GM12801 (cell line): ENCODE results near the gene ABAT.

Experiments
- TF ChIP-seq, protein P1 (sequence below): IDR thresholded peaks from one replicate; pipeline ENCODE4 v1.5.1; 2011; ENCODE audit warnings: control low read depth; ENCODE audit not compliant: insufficient read length; ENCODE audit errors: extremely low read depth

The ABAT gene

GRCh38 chr16:8656376-8656775 lies 18.0 kb upstream of the ABAT start:
- TF ChIP-seq, protein P1, sequence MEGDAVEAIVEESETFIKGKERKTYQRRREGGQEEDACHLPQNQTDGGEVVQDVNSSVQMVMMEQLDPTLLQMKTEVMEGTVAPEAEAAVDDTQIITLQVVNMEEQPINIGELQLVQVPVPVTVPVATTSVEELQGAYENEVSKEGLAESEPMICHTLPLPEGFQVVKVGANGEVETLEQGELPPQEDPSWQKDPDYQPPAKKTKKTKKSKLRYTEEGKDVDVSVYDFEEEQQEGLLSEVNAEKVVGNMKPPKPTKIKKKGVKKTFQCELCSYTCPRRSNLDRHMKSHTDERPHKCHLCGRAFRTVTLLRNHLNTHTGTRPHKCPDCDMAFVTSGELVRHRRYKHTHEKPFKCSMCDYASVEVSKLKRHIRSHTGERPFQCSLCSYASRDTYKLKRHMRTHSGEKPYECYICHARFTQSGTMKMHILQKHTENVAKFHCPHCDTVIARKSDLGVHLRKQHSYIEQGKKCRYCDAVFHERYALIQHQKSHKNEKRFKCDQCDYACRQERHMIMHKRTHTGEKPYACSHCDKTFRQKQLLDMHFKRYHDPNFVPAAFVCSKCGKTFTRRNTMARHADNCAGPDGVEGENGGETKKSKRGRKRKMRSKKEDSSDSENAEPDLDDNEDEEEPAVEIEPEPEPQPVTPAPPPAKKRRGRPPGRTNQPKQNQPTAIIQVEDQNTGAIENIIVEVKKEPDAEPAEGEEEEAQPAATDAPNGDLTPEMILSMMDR = no peak

DNA sequence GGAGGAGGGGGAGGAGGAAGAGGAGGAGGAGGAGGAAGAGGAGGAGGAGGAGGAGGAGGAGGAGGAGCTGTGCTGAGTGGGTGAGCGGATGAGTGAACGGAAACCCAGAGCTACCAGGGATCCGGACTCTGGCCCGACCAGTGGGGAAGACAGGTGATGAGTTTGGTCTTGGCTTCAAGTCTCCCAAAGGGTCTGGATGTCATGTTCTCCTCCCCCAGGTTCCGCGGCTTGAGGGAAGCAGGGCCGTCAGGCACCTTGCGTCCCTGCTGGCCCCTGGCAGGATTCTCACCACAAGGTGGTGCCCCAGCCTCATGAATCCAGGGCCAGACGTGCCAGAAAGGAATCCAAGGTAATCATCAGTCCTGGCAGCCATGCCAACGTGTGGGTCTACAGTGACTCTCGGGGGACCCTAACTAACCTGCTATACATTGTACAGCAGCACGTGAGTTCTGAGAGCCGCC lies 13.5 kb upstream of the ABAT start:
- TF ChIP-seq, protein P1 = no peak

- TF ChIP-seq, protein P1 = no peak
These were observed 12.7 kb upstream of the ABAT start for GRCh38 chr16:8661703-8662102.

- TF ChIP-seq, protein P1 = no peak
These were observed 11.0 kb upstream of the ABAT start for GRCh38 chr16:8663192-8664089.

GRCh38 chr16:8665529-8665928 lies 8.9 kb upstream of the ABAT start:
- TF ChIP-seq, protein P1 = no peak

GRCh38 chr16:8667492-8667891 lies 6.9 kb upstream of the ABAT start:
- TF ChIP-seq, protein P1 = no peak

GRCh38 chr16:8668113-8668512 lies 6.3 kb upstream of the ABAT start:
- TF ChIP-seq, protein P1 = no peak
